Measurements from ENCODE around the gene CCL27. TPM values are rescaled to one million over a fixed set of nuclear protein-coding genes. Genes with fewer than 3 reads are reported as not detected.

Gene CCL27
- total RNA-seq, 1 experiment from 2014 or later, result not detected

DNA sequence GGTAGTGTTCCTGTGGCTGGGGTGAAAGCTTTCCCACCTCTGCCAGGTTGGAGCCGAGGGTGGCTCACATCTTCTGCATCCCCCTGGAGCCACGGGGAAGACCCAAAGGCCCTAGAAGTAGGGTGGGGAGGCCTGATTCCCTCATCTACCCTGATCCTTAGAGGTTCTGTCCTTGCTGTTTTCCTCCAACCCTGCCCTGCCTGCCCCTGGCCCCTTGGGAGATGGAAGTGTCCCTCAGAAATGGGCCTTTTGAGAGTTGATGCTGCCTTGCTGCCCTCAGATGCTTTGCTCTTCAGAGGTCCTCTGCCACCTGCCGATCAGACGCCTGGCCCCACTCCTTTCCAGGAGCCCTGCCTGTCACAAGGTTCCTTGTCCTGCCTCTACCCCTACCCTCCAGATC, 22.4 kb upstream of the CCL27 start:
- DNase-seq (ENCODE audit: low read depth), result no peak

DNA sequence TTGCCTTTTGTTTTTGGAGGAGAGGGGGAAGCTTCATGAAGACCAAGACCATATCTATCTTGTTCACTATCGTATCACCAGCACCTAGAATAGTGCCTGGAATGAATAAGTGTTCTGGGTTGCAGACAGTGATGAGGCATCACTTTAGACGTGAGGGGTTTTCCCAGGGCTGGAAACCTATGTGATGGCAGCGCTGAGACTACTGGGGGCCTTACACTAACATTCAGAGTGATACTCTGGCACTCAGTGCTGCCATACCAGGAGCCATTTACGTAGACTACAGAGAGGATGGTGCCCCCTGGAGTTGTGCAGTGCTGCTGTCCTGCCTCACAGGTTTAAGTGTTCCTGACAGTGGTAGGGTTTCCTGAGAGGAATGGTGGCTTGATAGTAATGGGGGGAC, 21.7 kb upstream of the CCL27 start:
- DNase-seq (ENCODE audit: low read depth), result no peak

DNA sequence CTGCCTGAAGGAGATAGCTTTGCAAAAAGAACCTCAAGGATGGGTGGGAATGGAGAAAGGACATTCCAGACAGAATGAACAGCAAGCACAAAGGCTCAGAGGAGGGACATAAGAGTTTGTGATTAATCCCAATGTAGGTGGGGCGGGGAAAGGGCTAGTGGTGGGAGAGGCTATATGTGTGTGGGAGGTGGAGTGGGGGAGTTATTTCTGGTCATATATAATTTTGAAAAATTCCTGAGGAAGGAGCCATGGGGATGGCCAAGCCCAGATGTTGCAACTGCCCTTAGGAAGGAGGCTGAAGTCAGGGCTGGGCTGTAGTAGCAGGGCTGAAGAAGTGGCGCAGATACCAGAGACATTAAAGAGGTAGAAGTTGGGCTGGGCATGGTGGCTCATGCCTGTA, 13.4 kb upstream of the CCL27 start:
- DNase-seq (ENCODE audit: low read depth), result no peak

DNA sequence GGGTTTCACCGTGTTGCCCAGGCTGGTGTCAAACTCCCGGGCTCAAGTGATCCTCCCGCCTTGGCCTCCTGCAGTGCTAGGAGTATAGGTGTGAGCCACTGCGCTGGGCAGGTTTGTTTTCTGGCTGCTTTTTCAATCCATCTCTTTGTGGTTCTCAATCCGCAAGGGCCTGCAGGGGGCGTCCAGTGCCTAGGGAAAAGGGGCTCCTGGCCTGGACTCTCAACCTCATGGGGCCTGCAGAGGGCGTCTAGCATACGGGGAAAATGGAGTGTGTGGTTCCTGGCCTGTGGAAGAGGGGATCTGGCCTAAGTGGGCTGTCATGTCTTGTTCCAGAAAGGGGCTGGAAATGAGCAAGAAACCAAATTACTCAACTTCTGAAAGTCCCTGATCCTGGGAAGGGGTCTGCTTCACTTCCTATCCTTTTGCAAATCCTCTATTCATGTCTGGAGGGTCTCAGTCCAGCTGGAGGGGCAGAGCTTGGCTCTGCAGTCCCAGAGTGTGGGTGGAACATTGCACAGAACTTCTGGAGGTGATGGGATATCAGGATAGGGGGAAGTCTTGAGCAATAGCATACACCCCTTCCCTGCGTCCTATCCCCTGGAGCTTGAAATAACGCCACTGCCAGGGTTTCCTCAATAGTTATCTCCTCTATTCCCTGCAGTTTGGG, 12.7 kb upstream of the CCL27 start:
- peak; percentile 46 for DNase-seq (ENCODE audit: low read depth)

DNA sequence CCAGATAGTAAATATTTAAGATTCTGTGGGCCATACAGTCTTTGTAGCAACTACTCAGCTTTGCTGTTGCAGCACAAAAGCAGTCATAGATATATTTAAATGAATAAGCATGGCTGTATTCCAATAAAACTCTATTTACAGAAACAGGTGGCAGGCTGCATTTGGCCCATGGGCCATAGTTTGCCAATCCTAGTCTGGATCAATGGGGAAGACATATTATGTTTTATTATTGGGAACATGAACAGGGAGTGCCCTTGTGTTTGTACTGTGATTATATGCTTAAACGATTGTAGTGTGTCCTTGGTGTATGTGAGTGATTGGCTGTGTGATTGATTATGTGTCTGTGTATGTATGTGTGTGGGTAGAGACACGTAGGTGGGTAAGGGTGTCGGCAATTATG, 12.0 kb upstream of the CCL27 start:
- DNase-seq (ENCODE audit: low read depth), result no peak

DNA sequence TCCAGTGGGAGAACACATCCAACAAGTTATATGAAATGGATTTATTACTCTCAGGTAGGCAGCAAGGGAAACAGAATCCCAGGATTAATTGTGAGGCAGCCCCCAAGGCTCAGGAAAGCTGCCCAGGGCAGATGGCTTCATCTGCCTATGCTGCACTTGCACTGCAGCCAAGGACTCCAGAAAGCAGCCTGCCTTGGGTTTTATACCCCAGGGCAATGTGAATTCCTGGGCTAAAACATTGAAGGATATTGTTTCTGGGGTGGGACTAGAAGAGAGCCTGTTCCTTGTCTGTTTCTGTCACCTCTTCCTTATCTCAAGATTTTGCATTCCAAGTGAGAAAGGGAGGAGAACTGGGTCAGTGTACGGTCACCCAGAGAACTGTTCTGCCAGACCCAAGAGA, 8.8 kb upstream of the CCL27 start:
- no peak for DNase-seq (ENCODE audit: low read depth)

DNA sequence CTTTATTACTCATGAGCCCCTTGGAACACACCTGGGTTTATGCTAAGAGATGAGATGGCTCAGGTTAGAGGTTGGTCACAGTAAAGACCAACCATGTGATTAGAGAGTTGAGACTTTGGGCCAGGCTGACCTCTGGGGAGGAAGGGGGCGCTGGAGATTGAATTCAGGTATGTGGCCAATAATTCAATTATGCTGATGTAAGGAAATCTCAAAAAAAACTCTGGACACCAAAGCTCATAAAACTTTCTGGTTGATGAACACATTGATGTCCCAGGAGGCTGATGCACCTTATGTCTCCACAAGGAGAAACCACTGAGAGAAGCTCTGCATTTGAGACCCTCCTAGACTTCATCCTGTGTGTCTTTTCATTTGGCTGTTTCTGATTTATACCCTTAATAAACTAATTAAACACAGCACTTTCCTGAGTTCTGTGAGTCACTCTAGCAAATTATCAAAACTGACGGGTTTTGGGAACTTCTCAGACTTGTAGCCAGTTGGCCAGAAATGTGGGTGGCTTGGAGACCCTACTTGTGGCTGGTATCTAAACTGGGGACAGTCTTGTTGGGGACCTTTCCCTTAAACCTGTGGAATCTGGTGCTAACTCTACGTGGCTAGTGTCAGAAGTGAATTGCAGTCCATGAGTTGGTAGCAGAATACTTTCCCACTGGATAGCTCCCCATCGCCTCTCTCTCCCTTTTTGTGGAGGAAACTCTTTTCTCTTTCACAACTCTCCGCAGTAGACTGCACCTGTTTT, 7.5 kb upstream of the CCL27 start:
- DNase-seq (ENCODE audit: low read depth), result no peak

DNA sequence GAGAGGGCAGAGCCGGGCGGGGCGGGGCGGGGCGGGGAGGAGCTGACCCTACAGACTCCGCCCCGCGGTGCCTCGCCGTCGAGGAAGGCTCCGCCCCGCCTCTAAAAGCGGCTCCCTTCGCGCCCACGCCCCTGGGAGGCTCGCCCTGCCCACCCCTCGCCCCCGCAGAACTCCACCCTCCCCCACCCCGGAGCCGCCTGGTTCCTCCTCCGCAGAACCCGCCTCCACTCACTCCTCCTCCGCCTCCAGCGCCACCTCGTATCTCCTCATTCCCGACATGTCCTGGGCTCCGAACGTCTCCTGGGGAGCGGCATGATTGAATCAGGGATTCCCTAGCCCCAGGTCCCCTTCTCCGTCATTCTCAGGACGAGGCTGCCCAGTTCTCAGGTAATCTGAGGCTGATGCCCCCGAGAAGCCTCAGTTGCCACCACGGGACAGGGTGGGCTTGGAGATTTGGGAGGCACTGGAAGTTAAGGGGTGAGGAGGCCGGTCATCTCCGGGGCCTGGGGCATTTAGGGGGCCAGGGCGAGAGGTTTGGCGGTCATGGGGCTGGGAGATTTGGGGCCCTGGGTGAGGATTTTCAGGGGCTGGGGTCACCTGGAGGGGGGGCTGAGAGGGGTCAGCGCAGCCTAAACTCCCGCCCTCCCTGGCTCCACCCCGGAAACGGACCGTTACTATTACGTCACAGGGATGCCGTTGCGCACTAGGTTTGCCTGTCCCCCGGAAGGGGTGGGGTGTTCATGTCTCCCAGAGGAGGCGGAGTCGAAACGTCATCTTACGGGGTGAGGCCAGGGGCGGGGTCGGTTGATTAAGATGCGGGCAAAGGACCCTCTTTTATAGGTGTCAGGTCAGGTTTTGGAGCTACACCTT, 3.2 kb upstream of the CCL27 start:
- DNase-seq (ENCODE audit: low read depth), result peak; percentile 92

DNA sequence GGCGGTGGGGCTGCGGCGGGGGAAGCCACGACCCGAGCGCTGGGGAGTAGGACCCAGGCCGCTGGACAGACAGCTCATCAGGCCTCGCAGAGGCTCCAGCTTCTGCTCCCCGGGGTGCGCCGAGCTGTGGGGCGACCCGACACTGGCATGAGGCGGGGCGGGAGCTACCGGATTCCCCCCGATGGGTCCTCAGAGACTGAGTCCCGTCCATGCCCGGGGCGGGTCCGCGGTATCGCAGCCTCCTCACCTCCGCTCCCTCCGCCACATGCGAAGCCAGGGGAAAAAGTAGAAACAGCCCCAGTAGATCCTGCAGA, 2.6 kb upstream of the CCL27 start:
- DNase-seq (ENCODE audit: low read depth), result no peak

DNA sequence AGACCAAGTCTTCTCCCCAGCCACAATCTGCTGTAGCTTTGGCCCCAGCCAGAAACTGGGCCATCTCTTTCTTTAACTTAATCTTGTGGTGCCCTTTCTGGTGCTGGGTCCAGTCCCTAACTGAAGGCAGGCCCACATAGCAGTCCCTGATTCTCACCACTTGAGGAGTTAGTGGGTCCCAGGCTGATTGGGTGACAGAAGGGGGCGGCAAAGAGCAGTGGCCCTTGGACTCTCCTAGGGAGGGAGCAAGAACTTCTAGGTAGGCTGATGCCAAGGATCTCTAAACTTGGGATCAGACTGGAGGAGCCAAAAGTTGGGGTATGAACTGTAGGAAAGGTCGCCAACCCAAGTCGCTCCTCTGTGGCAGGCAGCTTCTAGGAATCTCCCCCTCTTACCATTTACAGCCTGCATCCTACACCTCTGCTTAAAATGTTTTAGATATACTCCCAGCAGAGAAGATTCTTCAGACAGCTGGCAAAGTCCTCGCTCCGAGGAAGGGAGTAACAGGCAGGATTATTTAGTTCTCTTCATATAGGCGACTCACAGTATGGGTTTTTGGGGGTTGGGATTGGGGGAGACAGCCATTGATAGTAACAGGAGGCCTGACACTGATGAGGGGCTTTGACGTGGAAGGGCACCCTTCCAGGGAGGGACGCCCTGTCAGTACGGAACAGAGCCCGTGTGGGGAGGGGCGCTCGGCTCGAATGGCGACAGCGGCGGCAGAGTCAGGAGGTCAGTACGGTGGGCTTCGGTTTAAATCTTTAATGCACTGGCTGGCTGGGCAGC, 2.0 kb upstream of the CCL27 start:
- peak; percentile 61 for DNase-seq (ENCODE audit: low read depth)

DNA sequence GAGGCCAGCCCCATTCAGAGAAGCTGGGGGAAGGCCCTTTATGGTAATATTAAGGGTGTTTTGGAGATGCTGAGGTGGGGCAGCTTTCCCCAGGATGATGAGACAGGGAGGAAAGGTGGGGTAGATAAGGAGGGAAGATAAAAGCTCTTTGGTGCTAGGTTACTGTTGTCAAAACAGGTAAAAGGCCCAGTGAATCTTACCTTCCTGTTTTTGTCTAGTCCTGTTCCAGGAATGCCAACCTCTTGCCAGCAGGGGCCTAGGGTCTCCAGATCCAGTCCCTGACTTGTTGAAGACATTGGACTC, 797 bp upstream of the CCL27 start:
- no peak for DNase-seq (ENCODE audit: low read depth)

DNA sequence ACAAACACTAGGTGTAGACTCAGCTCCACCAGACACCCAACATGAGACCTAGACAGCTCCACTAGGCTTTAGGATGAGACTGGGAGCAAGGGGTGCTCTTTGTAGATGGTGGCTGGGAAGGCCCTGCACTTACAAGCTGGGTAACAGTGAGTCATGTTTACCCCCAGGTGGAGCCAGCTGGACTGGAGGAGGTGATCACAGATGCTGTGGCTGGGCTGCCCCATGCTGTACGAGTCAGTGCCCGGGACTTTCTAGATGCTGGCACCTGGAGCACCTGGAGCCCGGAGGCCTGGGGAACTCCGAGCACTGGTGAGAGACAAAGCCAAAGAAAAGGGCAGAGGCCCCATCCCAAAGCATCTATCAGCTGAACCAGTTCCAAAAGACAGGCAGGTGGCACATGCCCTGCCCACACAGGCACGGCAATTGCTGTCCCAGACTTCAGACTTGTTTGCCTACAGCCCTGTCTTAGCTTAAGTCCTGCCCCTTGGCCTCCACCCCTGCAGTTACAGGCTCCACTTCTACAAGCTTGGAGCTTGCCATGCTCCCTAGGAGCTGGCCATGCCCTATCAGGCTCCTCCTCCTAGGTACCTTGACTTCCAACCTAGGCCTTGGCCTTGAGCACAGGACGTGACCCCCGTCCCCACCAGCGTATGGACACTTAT, 2.7 kb downstream of the CCL27 start:
- DNase-seq (ENCODE audit: low read depth), result peak; percentile 21

DNA sequence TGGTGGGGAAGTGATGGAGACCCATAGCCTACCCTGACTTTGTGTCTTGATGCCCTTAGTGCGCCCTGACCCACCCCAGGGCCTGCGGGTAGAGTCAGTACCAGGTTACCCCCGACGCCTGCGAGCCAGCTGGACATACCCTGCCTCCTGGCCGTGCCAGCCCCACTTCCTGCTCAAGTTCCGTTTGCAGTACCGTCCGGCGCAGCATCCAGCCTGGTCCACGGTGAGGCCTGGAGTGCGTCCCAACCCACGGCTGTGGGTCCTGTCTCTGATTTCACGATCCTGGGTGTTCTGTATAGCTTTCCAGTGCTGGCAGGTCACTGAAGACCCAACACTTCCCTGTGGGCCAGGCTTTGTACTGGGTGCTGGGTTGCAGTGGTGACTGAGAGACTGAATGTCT, 4.0 kb downstream of the CCL27 start:
- DNase-seq (ENCODE audit: low read depth), result no peak

DNA sequence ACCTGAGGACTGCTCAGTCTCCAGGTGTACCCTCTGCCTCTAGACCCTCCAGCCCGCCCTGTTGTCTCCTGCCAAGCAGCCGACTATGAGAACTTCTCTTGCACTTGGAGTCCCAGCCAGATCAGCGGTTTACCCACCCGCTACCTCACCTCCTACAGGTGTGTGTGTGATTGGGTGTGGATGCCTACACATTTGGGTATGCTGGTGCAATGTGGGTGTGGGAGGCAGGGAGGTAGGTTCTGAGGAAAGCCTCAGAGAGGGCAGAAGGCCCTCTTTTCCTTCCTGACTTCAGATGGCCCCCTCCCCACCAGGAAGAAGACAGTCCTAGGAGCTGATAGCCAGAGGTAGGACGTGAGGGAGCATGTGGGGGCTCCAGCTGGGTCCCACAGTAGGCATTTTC, 5.5 kb downstream of the CCL27 start:
- DNase-seq (ENCODE audit: low read depth), result no peak

DNA sequence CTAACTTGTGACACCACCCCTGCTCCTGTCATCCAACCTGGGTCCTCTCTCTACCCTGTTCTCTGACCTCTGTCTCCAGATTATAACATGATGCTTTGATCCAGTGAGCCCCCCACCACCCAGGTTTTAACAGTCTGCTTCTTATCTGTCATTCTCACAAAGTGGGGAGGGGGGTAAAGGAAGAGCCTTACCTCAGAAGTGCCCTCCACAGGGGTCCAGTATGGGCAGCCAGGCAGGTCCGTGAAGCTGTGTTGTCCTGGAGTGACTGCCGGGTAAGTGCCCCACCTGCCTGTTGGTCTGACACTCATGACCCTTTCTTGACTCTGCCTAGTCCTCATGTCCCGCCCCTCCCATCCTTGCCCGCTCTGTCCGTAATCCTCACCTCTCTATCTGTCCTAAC, 7.1 kb downstream of the CCL27 start:
- DNase-seq (ENCODE audit: low read depth), result no peak

DNA sequence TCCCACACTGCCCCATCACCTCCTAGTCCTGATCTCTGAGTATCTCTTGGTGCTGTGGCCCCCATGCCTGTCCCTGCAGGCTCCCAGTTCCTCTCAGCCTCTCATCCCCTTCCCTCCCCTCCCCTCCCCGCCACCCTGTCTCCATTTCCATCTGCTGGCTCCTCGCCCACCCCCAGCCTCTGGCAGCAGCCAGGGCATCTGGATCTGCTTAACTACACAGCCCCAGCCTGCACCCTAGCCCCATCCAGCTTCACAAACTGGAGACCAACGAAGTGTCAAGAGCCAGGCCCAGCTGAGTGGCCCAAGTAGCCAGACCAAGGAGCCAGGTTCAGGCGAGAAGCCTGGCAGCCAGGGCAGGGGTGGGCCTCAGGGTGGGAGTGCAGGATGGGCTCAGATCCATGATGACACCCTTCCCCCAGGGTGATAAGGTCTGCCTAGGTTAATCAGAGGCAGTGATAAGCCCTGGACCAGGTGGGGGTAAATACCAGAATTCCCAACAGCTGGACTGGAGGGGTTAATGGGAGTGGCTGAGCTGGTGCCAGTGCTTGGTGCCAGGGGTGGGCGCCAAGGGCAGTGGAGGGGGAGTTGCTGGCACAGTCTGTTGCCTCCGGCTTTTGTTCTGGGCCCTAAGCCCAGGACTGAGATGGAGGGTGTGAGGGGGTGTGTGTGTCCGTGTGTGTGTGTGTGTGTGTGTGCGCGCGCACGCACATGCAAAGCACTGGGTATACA, 8.0 kb downstream of the CCL27 start:
- DNase-seq (ENCODE audit: low read depth), result peak; percentile 39

DNA sequence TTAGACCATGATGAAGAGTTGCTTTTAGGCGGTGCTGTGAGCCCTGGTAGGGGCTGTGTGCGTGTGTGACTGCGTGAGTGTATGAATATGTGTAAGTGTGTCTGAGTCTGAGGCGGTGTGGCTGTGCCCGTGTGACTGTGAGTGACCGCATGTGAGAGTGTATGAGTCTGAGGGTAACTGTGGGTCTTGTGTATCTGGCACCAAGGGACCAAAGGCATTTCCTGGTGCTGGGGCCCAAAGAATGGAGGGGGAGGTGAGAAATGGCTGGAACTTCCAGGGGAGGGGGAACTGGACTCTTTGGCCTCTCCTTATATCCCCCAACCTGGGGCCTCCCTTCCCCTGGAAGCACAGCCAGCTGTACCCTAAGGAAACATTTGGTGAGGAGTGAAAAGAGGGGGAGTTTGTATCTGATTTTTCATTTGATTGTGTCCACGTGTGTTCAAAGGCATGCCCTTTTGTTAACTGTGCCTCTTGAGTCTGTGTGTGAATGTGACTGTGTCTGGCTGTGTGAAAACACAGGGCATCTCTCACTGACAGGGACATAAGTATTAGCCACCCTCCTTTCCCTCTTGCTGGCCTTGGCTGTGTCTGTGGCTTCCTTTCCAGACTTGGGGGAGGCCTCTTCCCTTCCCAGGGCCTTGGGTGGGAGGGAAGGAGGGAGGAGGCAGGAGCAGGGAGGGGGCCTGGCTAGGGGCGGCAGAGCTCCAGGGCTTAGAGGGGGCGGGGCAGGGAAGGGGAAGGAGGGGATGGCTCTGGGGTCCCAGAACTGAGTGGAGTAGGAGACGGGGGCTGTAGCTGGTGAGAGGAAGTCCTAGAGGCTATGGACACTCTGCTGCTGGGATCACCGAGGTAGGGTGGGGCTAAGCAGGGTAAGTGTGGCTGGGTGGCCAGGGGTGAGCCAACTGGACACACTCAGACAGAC, 9.0 kb downstream of the CCL27 start:
- no peak for DNase-seq (ENCODE audit: low read depth)

DNA sequence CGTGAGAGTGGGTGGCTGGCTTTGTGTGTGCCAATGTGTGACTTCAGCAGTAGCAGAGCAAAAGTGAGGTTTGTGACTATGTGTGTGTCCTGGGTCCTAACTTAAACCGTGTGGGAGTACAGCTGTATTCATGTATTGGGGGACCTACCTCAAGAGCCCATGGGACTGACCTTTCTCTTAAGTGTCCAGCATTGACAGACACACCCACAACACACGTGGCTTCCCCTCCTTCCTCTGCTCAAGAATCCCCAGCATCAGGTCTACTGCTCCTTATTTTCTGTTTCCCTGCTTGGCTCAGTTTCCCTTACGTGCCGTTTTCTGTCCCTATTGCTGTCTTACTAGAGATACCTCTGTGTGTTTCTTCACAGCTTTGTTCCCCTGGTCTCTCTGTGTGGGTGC, 9.9 kb downstream of the CCL27 start:
- DNase-seq (ENCODE audit: low read depth), result no peak

DNA sequence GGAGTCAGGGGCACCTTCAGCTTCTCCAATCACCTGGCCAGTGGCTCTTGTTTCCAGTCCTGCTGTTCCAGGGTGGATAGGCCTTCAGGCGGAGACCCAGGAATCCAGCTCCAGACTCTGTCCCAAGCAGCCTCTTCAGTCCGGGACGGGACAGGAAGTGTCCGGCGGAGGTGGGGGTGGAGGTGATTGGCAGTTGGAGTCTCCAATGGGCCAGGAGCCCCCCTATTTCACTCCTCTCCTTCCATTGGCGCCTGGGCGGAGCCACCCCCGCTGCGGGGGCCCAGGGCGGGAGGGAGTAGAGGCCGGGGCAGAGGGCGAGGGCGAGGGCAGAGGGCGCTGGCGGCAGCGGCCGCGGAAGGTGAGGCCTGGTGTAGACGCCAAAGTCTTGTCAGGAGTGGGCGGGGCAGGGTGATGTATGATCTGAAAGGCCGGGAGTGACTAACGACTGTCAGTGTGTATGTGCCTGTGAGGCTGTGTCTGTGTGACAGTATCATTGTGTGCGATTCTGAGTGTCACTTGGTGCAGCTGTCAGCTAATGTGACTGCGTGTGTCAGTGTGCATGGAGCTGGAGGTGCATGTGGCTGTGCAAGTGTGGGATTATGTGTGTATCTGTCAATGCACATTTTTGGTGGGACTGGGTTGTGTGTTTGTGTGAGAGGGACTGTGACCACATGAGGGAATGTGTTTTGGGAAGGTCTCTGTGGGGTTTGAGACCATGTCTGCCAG, 10.4 kb downstream of the CCL27 start, which contains the start of gene IL11RA:
TSS of gene IL11RA (plus strand) at position 310 of the 726 bp plus-strand sequence. CDS start 3,033 bp downstream, outside the sequence.
- no peak for DNase-seq (ENCODE audit: low read depth)
